DMS53 (cell line): ENCODE results near the gene GLIPR2.
A peak's percentile ranks its signal among the peaks of the same experiment; 100 is the strongest.

ENCODE experiments used
- DNase-seq: peaks from one replicate; lab custom pipeline; 2025; lab: John Stamatoyannopoulos, UW

GLIPR2 gene

DNA sequence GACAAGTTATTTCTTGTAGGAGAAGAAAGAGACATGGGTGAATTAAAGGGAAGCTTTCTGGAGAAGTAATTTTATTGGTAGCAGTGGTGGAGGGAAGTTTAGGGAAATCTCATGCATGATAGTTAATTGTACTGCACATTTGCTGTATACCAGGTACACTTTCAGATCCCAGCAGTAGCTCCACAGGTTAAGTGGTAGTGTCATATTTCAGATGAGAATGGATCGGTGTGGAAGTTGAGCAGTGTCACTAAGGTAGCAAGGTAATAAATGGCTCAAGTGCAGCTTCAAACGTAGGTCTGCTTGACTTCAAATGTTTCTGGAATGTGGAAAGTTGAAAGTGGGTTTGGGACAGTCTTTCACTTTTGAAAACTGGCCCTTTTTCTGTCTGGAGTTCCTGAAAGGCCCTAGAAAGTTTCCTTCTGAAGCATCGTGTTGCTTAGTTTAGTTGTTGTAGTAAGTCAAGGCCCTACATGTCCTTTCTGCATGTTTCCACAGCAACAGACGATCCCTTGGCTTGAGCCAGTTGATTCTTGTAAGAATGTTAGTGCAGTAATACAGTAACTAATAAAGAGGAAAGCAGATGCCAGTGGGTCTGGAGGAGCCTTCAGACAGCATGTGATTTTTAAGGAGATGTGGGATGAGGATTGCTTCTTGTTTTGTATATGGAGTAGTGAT lies 57.9 kb downstream of the GLIPR2 start:
- no peak for DNase-seq

DNA sequence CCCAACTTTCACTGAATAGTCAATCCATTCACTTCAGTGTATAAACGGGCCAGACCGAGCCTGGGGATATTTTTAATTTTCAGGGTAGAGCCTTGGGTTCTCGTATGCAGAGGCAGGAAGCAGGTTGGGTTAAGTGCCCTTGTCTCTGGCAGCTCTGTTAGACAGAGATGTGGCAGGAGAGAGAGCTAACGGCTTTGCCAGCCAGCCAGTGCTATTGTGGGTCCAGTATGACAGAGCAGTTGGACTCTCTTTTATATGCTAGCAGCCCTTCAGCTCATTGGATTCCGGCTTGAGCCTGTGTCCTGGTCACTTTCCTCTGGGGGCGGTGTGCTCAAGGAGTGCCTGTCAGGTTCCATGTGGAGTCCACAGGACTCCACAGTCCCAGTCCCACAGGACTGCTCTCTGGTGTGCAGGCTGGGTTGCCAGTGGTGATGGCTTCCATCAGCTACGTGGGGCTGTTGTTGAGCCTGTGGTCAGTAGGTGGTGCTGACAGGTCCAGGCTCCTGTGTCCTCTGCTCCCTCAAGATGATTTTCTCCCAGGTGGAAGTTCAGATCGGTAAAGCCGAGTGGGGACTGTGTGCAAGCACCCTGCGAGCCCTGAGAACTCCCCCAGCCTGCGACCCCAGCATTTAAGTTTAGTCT lies 68.5 kb downstream of the GLIPR2 start:
- peak; percentile 17 for DNase-seq

DNA sequence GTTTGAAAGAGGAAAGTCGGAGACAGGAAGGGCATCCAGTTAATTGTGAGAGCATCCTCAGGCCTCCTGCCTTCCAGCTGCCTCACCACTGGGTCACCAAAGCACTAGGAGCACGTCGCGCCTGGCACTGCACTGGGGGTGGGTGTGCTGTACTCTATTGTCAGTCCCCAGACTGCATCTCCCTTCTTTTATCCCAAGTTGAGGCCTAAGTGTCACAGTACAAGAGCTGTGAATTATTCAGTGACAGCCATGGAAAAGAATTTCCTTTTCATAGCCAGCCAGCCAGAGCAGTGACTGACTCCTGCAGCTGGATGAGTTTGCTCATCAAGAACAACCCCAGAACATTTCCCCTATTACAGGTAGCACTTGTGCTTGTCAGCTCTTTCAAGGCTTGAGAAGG lies 70.5 kb downstream of the GLIPR2 start:
- DNase-seq, result no peak

DNA sequence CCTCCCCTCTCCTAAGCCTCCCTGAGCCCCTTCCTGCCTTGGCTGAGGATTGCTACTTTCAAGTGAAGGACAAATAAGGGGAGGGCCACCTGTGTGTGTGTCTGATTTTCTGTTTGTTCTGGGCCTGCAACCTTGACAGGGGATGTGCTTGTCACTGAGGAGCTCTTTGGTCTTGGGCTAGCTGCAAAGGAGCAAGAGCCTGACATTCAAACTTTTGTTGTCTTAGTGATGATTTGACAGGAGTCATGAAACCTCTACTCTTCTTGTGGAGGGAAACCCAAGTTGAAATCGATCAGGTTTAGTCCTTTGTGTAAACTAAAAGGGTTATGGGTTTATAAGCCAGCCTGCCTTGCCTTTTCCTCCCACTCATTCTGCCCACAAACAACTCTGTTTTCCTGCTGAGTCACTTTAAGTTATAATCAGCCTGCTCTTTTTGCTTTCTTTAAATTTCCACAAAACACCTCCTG lies 71.0 kb downstream of the GLIPR2 start:
- DNase-seq, result no peak

DNA sequence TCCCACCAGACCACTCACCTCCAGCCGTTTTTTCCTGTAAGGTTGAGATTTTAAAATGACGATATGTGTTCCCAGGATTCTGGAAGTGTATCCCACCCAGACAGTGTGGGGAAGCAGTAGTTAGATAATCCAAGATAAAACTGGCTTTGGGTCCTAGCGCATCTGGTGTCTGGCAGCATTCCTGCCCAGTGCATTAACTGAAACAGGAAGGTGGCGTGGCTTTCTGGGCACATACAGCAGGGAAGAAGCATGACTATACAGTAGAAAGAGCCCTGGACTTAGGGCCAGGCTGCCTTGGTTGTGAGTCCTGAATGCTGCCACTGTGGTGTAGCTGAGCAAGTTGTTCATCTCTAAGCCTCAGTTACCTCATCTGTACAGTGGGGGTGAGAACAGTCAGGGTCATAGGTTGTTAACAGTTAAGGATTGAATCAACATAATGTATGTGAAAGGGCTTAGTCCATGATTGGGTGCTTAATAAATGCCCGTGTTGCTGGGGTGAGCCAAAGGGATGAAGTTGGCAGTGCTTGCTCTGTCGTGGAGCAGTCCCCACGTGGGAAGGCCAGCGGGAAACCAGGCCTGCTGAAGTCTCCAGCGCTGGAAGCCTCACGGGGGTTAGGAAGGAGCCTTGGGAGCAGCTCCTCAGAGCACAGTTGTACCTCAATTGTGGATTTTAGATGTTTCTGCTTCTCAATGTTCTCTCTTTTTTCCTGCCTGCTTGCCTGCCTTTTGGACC lies 72.2 kb downstream of the GLIPR2 start:
- no peak for DNase-seq

DNA sequence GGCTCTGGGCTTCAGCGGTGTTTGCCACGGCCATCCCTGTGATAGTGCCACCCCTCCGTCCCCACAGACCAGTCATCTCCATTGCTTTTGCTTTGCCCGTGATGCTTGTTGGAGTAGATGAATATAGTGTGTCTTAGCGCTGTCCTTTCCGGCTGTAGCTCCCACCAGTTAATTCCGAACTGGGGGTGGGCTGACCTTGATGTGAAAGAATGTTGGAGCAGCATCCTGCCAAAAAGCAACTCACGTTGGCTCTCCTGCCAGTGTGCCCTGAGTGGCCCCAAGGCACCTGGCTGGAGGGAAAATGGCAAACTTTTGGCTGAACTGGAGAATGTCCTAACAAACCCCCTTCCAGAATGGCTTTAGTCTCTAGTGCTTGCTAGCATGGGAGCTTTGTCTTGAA lies 74.2 kb downstream of the GLIPR2 start:
- no peak for DNase-seq

DNA sequence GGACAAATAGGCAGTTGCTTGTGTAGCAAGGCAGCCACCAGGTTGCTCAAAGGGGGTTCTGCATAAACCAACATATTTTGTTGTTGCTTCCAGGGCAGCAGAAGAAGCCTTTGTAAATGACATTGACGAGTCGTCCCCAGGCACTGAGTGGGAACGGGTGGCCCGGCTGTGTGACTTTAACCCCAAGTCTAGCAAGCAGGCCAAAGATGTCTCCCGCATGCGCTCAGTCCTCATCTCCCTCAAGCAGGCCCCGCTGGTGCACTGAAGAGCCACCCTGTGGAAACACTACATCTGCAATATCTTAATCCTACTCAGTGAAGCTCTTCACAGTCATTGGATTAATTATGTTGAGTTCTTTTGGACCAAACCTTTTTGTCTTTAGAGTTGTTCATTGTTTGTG lies 75.0 kb downstream of the GLIPR2 start:
- no peak for DNase-seq

DNA sequence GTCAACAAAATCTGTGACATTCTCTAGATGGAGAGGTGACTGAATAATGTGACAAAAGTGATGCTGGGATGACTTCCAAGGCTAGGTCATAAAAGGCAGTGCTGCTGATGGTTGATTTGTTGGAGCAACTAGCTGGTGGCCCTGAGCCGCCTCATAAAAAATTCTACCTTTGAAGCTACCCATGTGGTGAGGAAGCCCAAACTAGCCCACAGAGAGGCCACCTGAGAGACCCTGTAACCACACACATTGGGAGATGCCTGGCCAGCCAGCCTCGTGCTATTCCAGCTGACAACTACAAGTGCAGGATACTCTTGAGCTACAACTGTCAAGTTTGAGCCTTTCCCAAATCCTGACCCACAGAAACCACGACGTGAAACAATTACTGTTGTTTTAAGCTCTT lies 76.9 kb downstream of the GLIPR2 start:
- no peak for DNase-seq
